Vagina (tissue), 2 donors: Measurements from ENCODE around the gene INF2. TPM values are rescaled to one million over a fixed set of nuclear protein-coding genes. Genes with fewer than 3 reads are reported as not detected.

Source experiments
- DNase-seq, 2 donors: peaks; one replicate each; pipeline ENCODE4 v3.0.0-alpha.2; 2017; ENCODE audit errors: extremely low spot score in 2 of 2
- H3K27ac ChIP-seq: fragments of 200-600 bp; sonication (generic); one replicate; pipeline ENCODE4 v1.5.1; 2019
- H3K27me3 ChIP-seq: fragments of 200-600 bp; sonication (generic); one replicate; pipeline ENCODE4 v1.5.1; 2019
- H3K36me3 ChIP-seq, 2 donors: fragments of 200-600 bp; sonication (generic); one replicate each; pipeline ENCODE4 v1.5.1; 2017 to 2019
- H3K4me1 ChIP-seq: fragments of 200-600 bp; sonication (generic); one replicate; pipeline ENCODE4 v1.5.1; 2019
- H3K4me3 ChIP-seq, 2 donors: fragments of 200-600 bp; sonication (generic); 1 replicate in 1 of 2; 2 replicates in 1 of 2; pipeline ENCODE4 v1.5.1; 2016 to 2019
- H3K9me3 ChIP-seq: fragments of 200-600 bp; sonication (generic); one replicate; pipeline ENCODE4 v1.5.1; 2019
- CTCF ChIP-seq, 3 experiments: fragments of 450-650 bp in 2 of 3; fragments of 200-600 bp in 1 of 3; sonication (generic) in 1 of 3; IDR thresholded peaks; one replicate each; pipeline ENCODE4 v1.5.1; 2017 to 2019; ENCODE audit warnings: antibody characterized with exemption in 3 of 3, mild to moderate bottlenecking in 2 of 3, moderate library complexity in 2 of 3
- POLR2A ChIP-seq, 2 donors: fragments of 450-650 bp; IDR thresholded peaks; one replicate each; pipeline ENCODE4 v1.6.1; 2017; ENCODE audit warnings: antibody characterized with exemption in 2 of 2, mild to moderate bottlenecking in 2 of 2, moderate library complexity in 2 of 2
- POLR2AphosphoS5 ChIP-seq, 2 donors: sonication (generic); formaldehyde crosslinking; IDR thresholded peaks; one replicate each; pipeline ENCODE4 v1.9.0; 2017; ENCODE audit warnings: antibody characterized with exemption in 2 of 2, mild to moderate bottlenecking in 2 of 2, low read depth in 1 of 2; ENCODE audit not compliant: insufficient read depth in 1 of 2
- intact Hi-C: fragments of 100-400 bp; cut with DNase I; formaldehyde crosslinking; loops from one replicate; pipeline ENCODE4 v1.15.1; 2023
- total RNA-seq: library from RNA; depleted of rRNA; stranded (reverse); fragments of >200 nt; gene quantifications from one replicate; pipeline ENCODE4 v1.2.3, GENCODE V29; 2016

Gene INF2
- total RNA-seq, 1 donor from 2014 or later, result 49.1 TPM

GRCh38 chr14:104708606-104709268 is 19.3 kb downstream of the INF2 start:
- no peak for DNase-seq
- H3K36me3 ChIP-seq, result peaks cover 0 to 49% of the 10 kb centered on the region in 2 donors

GRCh38 chr14:104709387-104710039 is 20.1 kb downstream of the INF2 start:
- no peak overlapping the region for H3K4me3 ChIP-seq
- H3K4me1 ChIP-seq, result peaks cover 6% of the 10 kb centered on the region
- no peaks in the 10 kb centered on the region for H3K27me3 ChIP-seq
- intact Hi-C loops, result no loop called here
- H3K27ac ChIP-seq, result no peak overlapping the region
- peaks cover 0 to 51% of the 10 kb centered on the region in 2 donors for H3K36me3 ChIP-seq
- DNase-seq, result no peak
- TF ChIP-seq POLR2A (IDR thresholded peaks at IDR 0.05) (no peak), POLR2AphosphoS5 (IDR thresholded peaks at IDR 0.05; ENCODE audit: insufficient read depth in 1 of 2, low read depth in 1 of 2) (no peak), CTCF (IDR thresholded peaks at IDR 0.05) (no peak)
- no peaks in the 10 kb centered on the region for H3K9me3 ChIP-seq

More at GRCh38 chr14:104708606-104709268, 19.3 kb downstream of the INF2 start:
- H3K9me3 ChIP-seq, result no peaks in the 10 kb centered on the region
- peaks cover 6% of the 10 kb centered on the region for H3K4me1 ChIP-seq
- no peaks in the 10 kb centered on the region for H3K27me3 ChIP-seq
- intact Hi-C loops, result no loop called here
- H3K27ac ChIP-seq, result no peak overlapping the region
- TF ChIP-seq CTCF (IDR thresholded peaks at IDR 0.05), result peak; percentile 94 to 98 (median 96)
- peak in 1 of 2 donors; percentile 10 for TF ChIP-seq POLR2AphosphoS5 (IDR thresholded peaks at IDR 0.05; ENCODE audit: insufficient read depth in 1 of 2, low read depth in 1 of 2)
- TF ChIP-seq POLR2A (IDR thresholded peaks at IDR 0.05), result no peak
- H3K4me3 ChIP-seq, result no peak overlapping the region

- DNase-seq, result no peak
- Histone ChIP-seq H3K4me1 (peaks cover 6% of the 10 kb centered on the region), H3K27ac (no peak overlapping the region), H3K9me3 (no peaks in the 10 kb centered on the region), H3K36me3 (peaks cover 0 to 57% of the 10 kb centered on the region in 2 donors), H3K4me3 (no peak overlapping the region), H3K27me3 (no peaks in the 10 kb centered on the region)
- intact Hi-C loops, result no loop called here
- TF ChIP-seq POLR2A (IDR thresholded peaks at IDR 0.05) (no peak), POLR2AphosphoS5 (IDR thresholded peaks at IDR 0.05; ENCODE audit: insufficient read depth in 1 of 2, low read depth in 1 of 2) (no peak), CTCF (IDR thresholded peaks at IDR 0.05) (no peak)
These were observed 20.8 kb downstream of the INF2 start for GRCh38 chr14:104710071-104710735.

- H3K9me3 ChIP-seq, result no peaks in the 10 kb centered on the region
- intact Hi-C loops, result no loop called here
- peaks cover 0 to 67% of the 10 kb centered on the region in 2 donors for H3K36me3 ChIP-seq
- no peak overlapping the region for H3K27ac ChIP-seq
- TF ChIP-seq POLR2AphosphoS5 (IDR thresholded peaks at IDR 0.05; ENCODE audit: insufficient read depth in 1 of 2, low read depth in 1 of 2), result no peak
- no peak for TF ChIP-seq POLR2A (IDR thresholded peaks at IDR 0.05)
- TF ChIP-seq CTCF (IDR thresholded peaks at IDR 0.05), result no peak
- no peak for DNase-seq
- H3K4me3 ChIP-seq, result no peak overlapping the region
- no peaks in the 10 kb centered on the region for H3K27me3 ChIP-seq
- H3K4me1 ChIP-seq, result peaks cover 4% of the 10 kb centered on the region
These were observed 23.7 kb downstream of the INF2 start for GRCh38 chr14:104712881-104713734.
